Effector CD4-positive, alpha-beta T cell (primary cell): Measurements from ENCODE around the gene LIFR.

ENCODE experiments used
- DNase-seq: peaks from one replicate; pipeline ENCODE4 v3.0.0-alpha.2; 2020

Gene LIFR

DNA sequence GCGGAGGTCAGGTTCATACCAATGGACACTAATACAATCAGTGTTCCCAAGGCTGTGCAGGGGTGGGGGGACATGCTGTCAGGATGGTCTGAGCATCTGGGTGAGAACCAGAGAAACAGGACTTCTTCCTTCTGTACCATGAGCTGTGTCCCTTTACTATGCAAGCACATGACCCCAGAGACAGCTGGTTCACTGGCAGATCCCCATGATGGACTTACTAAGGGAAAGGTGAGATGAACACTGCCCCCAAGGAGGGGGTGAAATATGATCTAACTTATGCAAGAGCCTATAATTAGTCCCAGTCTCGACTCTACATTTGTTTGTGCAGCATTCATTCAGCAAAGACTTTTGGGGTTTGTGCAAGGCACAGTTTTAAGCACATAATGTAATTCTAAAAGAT is 91.4 kb downstream of the LIFR start:
- no peak for DNase-seq

DNA sequence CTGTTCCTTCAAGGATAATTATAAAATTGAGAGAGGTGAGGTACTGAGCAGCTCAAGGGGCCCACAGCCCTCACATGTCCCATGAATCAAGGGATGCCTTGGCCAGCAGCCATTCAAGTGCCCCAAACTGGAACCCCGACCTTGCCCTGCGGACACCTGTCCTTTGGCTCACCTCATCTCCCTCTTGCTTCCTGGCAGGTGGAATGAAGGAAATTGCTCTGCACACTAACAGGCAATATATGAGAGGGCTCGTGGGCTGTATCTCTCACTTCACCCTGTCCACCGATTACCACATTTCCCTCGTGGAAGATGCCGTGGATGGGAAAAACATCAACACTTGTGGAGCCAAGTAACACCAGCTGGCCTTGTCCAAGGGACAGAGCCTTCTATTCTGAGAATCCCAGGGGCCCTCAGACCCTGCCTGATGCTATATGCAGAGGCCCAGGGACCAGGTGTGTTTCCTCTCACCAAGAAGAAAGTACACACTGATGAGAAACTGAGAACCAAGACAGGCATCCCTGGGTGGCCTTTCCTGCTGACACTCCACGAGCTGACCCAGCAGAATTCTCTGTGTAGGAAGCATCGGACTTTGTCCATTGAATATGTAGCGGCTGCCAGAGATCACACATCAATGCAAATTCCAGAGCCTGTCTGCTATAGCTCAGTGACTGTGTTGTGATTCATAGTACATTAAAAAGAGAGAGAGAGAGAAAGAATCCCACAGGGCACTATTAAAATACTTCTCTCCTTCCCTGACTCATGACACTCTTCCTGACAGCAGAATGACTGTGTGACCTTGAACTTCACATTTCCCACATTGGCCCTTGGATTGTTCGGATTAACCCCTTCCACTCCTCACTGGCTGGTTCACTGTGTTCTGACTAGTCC is 92.6 kb downstream of the LIFR start:
- DNase-seq = no peak

DNA sequence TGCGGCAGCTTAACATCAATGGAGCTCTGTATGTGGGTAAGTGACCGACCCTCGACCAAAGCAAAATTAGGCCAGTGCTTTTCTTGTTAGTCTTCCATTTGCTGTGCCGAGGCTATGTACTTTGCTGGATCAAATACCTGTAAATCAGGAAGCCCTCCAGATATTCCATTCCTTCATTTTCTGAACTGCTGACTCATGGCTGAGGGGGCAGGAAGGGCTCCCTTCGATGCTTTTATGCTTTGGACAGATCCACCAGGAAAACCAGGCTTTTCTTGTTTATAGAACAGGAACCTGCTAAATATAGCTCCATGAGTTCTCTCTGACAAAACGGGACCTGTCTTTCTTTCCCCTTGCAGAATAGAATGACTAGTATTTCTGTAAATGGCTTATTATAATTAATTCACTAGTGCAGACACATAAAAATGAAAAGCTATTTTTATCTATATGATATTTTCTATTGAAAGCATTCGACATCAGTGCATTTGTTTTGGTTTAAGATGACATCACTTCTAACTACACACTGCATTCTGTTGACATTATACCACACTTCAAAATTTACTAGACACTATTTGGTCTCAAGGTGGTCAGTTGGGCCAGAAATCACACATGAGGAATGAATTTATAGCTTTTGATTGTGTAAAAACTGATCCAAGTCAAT is 93.3 kb downstream of the LIFR start:
- DNase-seq = no peak

DNA sequence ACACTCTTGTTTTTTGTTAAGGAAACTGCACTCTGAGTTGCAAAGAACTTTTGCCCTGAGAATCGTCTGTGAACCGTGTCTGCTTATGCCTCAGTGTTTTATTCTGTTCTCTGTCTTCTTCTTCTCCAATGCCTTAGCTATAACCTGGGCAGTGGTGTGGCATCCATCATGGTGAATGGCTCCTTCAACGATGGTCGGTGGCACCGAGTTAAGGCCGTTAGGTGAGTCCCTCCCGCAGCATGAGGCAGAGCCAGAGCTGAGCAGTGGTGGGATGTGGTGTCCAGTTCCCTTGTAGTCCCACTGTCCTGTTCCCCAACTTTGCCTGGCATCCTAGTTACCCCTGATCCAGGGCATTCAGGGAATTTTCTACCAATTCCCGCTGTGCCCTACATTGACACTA is 98.3 kb downstream of the LIFR start:
- DNase-seq = no peak

DNA sequence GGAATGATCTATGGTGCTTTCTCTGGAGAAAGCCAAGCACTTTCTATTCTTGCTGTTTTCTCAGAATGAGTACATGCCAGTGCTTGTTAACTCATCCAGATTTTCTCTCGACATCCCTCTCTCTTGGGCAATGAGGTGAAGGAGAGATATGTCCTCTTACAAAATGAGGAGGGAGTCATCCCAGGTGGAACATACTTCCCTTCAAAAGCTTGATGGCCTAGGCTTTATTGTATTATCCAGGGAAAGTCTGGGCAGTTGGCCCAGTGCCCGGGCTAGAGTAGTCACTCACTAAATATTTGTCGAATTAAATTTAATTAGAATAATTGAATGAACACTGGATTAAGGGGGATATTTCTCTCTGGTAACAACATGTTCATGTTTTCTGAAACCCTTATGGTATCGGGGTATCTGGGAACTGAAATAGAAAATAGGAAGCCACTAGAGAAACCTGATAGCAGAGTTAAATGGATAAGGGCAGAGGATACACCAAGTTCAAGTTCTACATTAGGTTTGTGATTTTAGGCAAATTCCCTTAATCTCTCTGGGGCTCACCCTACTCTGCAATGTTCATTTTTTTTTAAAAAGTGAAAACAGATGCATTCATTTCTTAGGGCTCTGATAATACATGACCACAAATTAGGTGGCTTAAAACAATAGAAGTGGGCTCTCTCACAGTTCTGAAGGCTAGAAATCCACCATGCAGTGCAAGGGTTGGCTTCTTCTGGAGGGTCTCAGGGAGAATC is 99.6 kb downstream of the LIFR start:
- DNase-seq = no peak

DNA sequence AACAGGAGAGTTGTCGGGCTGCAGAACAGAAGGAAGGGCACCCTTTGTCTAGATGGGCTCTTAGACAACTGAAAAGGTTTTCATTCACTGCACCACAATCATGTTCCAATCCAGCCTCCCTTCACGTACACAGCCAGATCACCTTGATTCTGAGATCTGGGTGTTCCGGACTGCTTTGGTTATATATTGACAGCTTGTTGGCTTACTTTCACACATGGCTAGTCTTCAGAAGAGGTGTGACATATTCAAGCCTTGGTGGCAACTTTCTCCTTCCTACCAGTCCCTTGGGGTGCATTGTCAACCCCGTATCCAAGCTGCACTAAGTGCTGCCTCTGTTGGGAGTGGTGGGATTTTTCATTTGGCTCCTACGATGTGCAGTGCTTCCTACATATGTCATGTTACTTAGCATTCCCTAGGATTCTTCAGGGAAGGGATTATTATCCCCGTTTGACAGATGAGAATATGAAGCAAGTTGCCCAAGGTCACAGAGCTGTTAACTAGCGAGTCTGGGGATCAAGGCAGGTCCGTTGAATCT is 100.6 kb downstream of the LIFR start:
- DNase-seq = no peak

DNA sequence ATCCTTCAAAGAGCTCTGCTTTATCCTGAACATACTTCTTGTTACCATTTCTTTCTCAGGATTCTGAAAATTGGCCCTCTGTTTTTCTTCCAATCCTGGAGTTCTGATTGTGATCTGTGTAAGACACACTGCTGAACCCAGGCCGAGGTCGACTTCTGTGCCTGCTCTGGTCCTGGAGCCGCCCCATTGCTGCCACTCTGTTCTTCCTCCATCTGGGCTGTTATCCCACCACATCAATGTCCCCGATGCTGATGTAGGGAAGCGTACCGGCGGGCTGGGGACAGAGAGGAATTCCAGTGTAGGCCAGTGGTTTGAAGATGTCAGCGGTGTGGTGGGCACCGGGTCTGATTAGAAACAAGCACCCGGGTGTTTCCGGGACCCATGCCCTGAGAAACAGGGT is 102.5 kb downstream of the LIFR start:
- DNase-seq = no peak

DNA sequence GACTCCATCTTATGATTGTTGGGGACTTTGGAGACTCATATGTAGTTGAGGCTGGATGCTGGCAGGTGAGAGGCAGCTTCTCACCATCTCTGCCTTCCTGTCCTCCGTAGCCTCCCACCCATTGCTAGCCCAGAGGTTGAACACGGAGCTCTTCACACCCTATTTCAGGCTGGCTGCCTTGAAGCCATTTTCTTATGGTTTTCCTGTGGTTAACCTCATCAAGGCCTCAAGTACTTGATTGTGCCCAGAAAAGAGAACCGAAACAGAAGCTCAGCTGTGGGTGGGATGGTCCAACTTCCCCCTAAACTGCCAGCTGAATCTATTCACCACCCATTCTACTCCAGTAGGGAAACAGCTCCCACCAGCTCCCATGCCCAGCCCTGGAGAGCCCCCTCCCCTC is 102.9 kb downstream of the LIFR start:
- DNase-seq = no peak

DNA sequence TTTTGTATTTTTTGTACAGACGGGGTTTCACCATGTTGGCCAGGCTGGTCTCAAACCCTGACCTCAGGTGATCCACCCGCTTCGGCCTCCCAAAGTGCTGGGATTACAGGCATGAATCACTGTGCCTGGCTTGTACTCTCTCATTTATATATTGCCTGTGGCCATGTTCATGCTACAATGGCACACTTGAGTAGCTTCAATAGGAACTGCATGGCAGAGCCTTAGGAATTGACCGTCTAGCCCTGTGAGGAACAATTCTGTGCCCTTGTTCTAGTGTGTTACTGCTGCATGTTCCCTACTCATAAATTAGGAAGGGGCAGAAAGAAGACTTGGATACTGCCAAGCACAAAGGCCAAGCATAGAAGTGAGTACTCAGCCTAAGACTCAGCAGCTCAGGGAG is 104.2 kb downstream of the LIFR start:
- no peak for DNase-seq

DNA sequence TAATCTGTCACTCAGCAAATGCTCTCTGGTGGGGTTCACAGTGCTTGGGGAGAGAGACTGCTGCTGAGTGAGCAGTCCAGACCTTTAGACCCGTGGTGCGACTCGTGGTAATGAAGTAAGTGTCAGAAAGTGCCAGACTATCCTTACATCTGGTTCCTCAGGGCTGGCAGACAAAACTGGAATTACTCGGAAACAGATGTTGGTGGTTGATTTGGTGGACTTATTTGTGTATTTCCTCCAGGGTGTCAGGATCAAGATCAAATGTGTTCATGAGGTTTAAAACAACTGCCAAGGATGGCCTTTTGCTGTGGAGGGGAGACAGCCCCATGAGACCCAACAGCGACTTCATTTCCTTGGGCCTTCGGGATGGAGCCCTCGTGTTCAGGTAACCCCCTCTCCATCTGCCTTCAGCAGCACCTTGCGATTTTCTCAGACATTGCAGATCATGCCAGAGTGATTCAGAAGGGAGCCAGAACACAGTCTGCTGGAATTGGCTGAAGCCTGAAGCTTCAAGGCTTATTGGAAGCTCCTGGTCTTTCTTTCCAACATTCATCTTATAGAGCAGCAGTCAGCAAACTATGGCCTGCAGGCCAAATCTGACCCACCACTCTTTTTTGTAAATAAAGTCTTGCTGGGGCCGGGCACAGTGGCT is 105.2 kb downstream of the LIFR start:
- DNase-seq = no peak

DNA sequence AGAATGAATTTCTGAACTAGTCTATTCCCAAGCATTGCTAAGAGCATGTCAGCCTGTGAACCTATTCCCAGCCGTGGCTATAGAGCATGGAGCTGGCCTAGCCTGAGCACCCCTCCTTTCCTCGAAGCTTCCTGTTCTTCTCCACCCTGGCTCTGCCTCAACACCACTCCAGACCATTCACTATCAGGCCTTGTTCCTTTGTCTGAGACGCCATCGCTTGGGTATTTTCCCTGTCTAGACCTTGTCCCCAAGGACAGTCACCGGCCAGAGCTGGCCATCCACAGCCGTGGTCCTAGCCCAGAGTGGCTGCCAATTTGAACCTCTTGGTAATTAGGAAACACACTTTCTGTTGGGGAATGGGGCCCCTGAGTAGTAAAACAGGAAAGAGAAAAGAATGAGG is 105.8 kb downstream of the LIFR start:
- no peak for DNase-seq

DNA sequence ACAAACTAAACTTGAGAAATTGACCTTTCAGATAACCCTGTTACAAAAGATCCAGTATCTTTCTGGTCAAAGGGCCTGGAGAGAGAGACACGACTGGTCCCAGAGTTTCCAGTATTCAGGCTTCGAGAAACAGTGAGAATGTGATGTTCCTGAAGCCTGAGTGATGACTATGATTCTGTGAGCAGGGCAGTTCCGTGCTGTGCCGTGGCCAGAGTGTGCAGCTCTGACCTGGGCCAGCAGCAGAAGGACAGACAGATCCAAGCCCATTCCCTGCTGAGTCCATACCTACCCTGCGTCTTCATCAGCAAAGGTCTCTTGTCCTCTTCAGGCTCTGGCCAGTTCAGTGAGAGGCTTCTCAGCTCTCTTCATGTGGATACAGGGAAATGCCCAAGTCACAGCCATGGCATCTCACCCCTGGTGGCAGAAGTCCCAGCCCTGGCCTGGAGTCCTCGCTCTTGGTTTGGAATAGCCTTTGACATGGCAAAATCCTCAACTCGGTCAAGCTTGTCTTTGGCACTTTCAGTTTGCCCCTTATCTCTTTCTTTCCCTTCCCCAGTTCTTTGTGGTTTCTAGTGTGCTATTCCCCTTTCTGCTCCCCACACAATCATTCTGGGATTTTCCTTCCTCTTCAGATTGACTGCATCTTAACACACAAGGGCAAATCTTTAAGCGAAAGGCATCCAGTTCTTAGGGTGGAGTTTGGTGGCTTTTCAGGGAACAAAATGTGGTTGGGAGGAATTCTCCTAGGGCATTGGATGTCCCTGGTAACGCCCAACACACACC is 107.7 kb downstream of the LIFR start:
- DNase-seq = no peak

DNA sequence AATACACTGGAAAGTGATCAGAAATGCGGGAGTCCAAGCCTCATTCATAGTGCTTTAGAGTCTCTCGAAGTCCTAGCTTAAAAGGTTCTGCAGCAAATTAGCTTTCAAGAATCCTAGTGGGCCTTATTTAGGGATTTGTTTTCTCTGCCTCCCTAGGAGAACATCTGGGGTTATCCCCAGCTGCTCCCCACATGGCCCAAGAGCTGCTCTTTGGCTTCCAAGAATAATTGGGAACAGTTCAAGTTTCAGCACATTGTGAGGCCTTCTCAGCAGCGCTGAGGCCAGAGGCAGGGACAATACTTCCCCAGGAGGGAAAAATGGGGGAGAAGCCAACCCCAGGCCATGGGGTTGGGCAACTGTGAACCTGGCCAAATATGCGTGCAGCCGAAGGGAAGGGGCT is 108.7 kb downstream of the LIFR start:
- no peak for DNase-seq

DNA sequence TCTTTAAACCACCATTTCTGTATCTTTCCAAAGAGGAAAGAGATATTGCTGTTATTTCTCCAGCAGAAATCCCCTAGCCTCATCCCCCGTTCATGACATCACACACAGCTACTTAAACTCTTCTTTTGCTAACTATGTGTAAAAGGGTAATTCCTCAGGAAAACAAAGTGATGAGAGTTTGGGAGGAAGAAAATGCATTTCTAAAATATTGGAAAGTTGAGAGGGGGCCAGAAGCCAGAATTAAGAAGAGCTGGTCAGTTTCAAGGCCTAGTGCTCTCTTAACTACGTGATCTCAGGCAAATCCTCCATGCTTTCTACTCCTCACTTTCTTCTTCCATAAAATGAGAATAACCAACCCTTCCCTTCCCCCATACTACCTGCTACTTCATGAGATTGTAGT is 109.4 kb downstream of the LIFR start:
- DNase-seq = no peak

DNA sequence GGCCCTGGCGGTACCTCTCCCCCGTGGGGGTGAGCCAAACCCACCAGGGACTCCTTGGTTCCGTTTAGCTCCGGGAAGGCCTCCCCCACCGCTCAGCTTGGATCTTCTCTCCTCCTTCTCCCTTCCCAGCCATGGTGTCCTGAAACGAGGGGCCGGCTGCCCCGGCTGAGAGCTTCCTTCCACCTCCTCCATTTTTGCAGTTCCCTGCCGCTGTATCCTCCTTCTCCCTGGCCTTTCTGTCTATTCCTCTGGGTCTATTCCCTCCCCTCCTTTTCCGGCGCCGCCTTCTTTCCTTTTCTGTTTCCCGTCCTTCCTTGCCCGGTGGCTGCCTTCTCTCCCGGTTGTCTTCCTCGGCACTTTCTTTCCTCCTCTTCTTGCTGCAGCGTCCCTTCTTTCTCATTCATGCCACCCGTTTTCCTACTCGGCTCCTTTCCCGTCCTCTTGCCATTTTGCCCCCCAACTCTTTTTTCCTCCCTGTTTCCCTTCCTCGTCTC is 110.4 kb downstream of the LIFR start:
- DNase-seq = no peak

DNA sequence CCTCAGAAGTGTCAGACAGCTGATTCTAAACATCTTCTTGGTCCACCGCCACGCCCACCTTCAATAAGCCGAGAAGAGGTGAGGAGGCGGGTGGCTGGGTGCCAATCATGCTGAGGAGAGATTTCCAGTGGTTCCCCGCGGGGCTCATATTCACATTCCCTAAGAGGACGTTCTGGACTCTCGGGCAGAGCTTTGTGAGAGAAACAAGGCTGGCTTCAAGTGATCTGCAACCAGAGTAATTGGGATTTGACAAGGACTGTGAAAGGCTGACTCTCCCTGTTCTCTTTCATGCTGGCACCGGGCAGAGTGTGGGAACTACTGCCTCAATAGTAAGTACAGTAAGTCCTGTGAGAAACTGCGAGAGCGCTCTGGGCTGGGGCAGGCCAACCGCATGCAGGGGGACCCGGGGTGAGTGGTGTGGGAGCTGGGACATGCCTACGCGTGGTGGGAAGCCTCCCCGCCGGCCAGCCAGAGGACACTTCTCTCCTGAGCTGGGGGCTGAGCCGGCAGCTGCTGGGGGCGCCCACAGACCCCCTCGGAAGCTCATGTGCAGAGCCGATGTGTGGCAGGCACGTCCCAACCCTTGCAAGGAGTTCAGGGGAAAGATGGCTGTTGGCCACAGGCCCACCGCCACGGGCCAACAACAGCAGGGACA is 110.9 kb downstream of the LIFR start:
- DNase-seq = no peak

DNA sequence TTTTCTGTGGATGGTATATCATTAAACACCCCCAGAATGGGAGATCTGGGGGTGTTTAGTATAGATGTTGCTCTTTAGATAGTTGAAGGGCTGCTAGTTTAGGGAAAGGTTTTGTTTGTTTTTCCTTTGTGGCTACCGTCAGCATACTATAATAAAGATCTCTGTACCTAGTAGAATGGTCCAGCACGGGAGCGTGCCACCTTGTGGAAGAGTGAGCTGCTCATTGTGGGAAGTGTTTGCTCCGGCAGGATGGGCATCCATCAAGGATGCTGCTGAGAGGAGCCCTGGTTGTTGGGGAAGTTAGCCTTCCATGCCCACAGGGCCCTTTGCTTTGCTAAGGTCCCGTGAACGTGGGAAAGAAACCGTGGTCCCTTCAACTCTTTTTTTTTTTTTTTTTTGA is 113.1 kb downstream of the LIFR start:
- no peak for DNase-seq

DNA sequence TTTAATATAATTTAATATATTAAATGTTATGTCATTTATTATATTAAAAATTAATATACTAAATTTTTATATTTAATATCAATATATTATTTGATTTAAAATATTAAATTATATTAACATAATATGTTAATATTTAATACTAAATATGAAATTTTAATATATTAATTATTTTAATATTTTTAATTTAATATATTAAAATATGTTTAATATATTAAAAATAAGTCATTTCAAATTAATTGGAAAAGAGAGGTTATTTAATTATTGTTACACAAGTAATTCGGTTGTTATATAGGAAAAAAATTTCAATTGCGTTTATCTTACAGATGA is 114.2 kb downstream of the LIFR start:
- no peak for DNase-seq

DNA sequence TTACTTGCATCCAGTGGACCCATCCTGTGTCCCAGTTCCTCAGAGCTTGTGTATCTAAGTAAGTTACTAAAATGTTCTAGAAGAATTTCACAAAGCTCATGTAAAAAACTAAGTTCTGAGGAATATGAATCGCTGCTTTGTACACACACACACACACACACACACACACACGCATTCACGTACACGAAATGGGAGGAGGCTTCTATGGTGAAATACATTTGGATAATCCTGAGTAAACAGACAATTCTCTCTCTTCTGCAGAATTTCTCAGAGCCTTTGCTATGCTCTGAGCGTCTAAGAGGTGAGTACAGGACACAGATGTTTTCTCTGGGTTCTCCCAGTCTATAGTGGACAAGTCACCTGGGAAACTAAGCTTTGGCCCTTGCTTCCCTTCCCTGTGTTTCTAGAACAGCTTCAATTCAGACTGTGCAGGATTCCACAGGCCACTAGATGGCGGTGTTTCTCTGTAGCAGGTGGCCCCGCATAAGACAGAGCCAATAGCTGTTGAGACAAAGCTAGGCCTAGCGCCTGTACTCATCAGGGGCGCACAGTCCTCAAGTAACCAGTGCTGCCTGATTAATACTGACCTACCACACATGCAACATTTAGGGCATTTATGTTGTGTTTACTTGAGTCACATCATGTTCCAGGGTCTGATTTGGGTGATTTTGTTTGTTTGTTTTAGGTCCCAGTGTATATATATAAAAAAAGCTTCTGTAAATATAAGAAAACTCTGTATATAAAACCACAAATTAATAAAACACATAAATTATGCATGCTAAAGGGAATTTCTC is 114.8 kb downstream of the LIFR start:
- peak; percentile 65 for DNase-seq

DNA sequence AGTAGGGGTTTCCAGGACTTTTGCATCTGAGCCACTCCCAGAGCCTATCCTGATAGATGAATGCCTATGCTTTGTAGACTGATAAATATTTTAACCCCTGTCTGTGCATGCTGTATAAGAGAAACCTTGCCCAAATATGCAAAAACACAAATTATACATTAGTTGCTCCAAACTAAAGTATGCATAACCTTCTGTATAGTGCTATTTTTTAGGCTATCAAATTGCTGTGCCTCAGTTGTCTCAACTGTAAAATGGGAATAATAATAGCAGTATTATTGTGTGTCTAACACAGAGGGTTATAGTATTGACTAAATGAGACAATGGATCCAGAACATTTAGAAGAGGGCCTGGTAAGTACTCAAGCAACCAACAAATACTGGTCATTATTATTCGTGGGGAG is 117.7 kb downstream of the LIFR start:
- no peak for DNase-seq
